CD1c-positive myeloid dendritic cell (primary cell): ENCODE measurements around the gene CFAP61.

Experiments
- DNase-seq: peaks from one replicate; pipeline ENCODE4 v3.0.0-alpha.2; 2016; ENCODE audit errors: extremely low spot score

Gene CFAP61

GRCh38 chr20:20275636-20276035 lies 223.3 kb downstream of the CFAP61 start:
- no peak for DNase-seq

GRCh38 chr20:20276811-20277530 lies 224.6 kb downstream of the CFAP61 start:
- DNase-seq: peak; percentile 71

- DNase-seq: peak; percentile 42
Measured at GRCh38 chr20:20277894-20278335, 225.6 kb downstream of the CFAP61 start.

GRCh38 chr20:20286061-20286460 lies 233.7 kb downstream of the CFAP61 start:
- DNase-seq: no peak

- no peak for DNase-seq
Measured at GRCh38 chr20:20289331-20289730, 237.0 kb downstream of the CFAP61 start.

- no peak for DNase-seq
Measured at GRCh38 chr20:20292472-20292871, 240.1 kb downstream of the CFAP61 start.

- no peak for DNase-seq
Measured at GRCh38 chr20:20293141-20293540, 240.8 kb downstream of the CFAP61 start.

- no peak for DNase-seq
Measured at GRCh38 chr20:20293691-20294385, 241.5 kb downstream of the CFAP61 start.

GRCh38 chr20:20295621-20296498 lies 243.5 kb downstream of the CFAP61 start:
- DNase-seq: no peak

GRCh38 chr20:20297181-20297580 lies 244.8 kb downstream of the CFAP61 start:
- no peak for DNase-seq

- DNase-seq: no peak
Measured at GRCh38 chr20:20297752-20298151, 245.4 kb downstream of the CFAP61 start.

GRCh38 chr20:20299904-20300303 lies 247.6 kb downstream of the CFAP61 start:
- no peak for DNase-seq

GRCh38 chr20:20303320-20303719 lies 251.0 kb downstream of the CFAP61 start:
- no peak for DNase-seq

- DNase-seq: peak; percentile 53
Measured at GRCh38 chr20:20303742-20304141, 251.4 kb downstream of the CFAP61 start.

- no peak for DNase-seq
Measured at GRCh38 chr20:20304942-20305341, 252.6 kb downstream of the CFAP61 start.

GRCh38 chr20:20312562-20312961 lies 260.2 kb downstream of the CFAP61 start:
- no peak for DNase-seq

- peak; percentile 42 for DNase-seq
Measured at GRCh38 chr20:20317195-20317594, 264.9 kb downstream of the CFAP61 start.

GRCh38 chr20:20317621-20318364 lies 265.5 kb downstream of the CFAP61 start:
- no peak for DNase-seq

- no peak for DNase-seq
Measured at GRCh38 chr20:20318365-20319161, 266.2 kb downstream of the CFAP61 start.

- no peak for DNase-seq
Measured at GRCh38 chr20:20321134-20321533, 268.8 kb downstream of the CFAP61 start.

GRCh38 chr20:20321917-20322316 lies 269.6 kb downstream of the CFAP61 start:
- DNase-seq: no peak
